ENCODE data around the gene FZD2. TPM values are rescaled to one million over a fixed set of nuclear protein-coding genes. Genes with fewer than 3 reads are reported as not detected.

FZD2 gene
- total RNA-seq, 2 experiments from 2014 or later: 0.30 TPM; not detected in 1

- CTCF ChIA-PET: no interaction called here
- no peaks in the 10 kb centered on the region for H3K4me1 Mint-ChIP-seq
- no peaks in the 10 kb centered on the region for H3K36me3 Mint-ChIP-seq
- no peak for DNase-seq
- ATAC-seq: no peak
- H3K4me3 Mint-ChIP-seq: no peak overlapping the region
- no peaks in the 10 kb centered on the region for H3K9me3 Mint-ChIP-seq (ENCODE audit: low read depth)
- peaks cover 11% of the 10 kb centered on the region for H3K27me3 Mint-ChIP-seq
- H3K27ac Mint-ChIP-seq: no peak overlapping the region
Measured at GRCh38 chr17:44598932-44599297, 41.6 kb downstream of the FZD2 start.

- no peaks in the 10 kb centered on the region for H3K9me3 Mint-ChIP-seq (ENCODE audit: low read depth)
- no peaks in the 10 kb centered on the region for H3K36me3 Mint-ChIP-seq
- H3K27me3 Mint-ChIP-seq: peaks cover 11% of the 10 kb centered on the region
- DNase-seq: no peak
- H3K27ac Mint-ChIP-seq: no peak overlapping the region
- ATAC-seq: no peak
- no peaks in the 10 kb centered on the region for H3K4me1 Mint-ChIP-seq
- CTCF ChIA-PET: no interaction called here
- H3K4me3 Mint-ChIP-seq: no peak overlapping the region
Measured at GRCh38 chr17:44599298-44600175, 42.3 kb downstream of the FZD2 start.

GRCh38 chr17:44601539-44601938 is 44.3 kb downstream of the FZD2 start:
- H3K4me3 Mint-ChIP-seq: no peak overlapping the region
- no peaks in the 10 kb centered on the region for H3K36me3 Mint-ChIP-seq
- CTCF ChIA-PET: interaction anchor here (1.5 kb wide), 1 partner anchor 9 kb away, joined by 4 read pairs; no protein-coding TSS in a partner anchor
- H3K27ac Mint-ChIP-seq: no peak overlapping the region
- no peaks in the 10 kb centered on the region for H3K4me1 Mint-ChIP-seq
- no peak for ATAC-seq
- H3K27me3 Mint-ChIP-seq: peaks cover 11% of the 10 kb centered on the region
- no peak for DNase-seq
- no peaks in the 10 kb centered on the region for H3K9me3 Mint-ChIP-seq (ENCODE audit: low read depth)

GRCh38 chr17:44601973-44602372 is 44.7 kb downstream of the FZD2 start:
- Mint-ChIP-seq H3K9me3 (ENCODE audit: low read depth) (no peaks in the 10 kb centered on the region), H3K36me3 (no peaks in the 10 kb centered on the region), H3K4me3 (no peak overlapping the region), H3K27me3 (peaks cover 11% of the 10 kb centered on the region), H3K4me1 (no peaks in the 10 kb centered on the region), H3K27ac (no peak overlapping the region)
- no peak for DNase-seq
- CTCF ChIA-PET: interaction anchor here (1.5 kb wide), 1 partner anchor 8 kb away, joined by 4 read pairs; no protein-coding TSS in a partner anchor
- ATAC-seq: no peak

- Mint-ChIP-seq H3K4me3 (no peak overlapping the region), H3K9me3 (ENCODE audit: low read depth) (no peaks in the 10 kb centered on the region), H3K4me1 (no peaks in the 10 kb centered on the region), H3K27me3 (peaks cover 11% of the 10 kb centered on the region), H3K36me3 (no peaks in the 10 kb centered on the region), H3K27ac (no peak overlapping the region)
- DNase-seq: no peak
- CTCF ChIA-PET: no interaction called here
- no peak for ATAC-seq
Measured at GRCh38 chr17:44602390-44602789, 45.1 kb downstream of the FZD2 start.

- Mint-ChIP-seq H3K4me3 (no peak overlapping the region), H3K27me3 (peaks cover 9% of the 10 kb centered on the region), H3K27ac (no peak overlapping the region), H3K9me3 (ENCODE audit: low read depth) (no peaks in the 10 kb centered on the region), H3K4me1 (no peaks in the 10 kb centered on the region), H3K36me3 (no peaks in the 10 kb centered on the region)
- CTCF ChIA-PET: no interaction called here
- no peak for DNase-seq
- ATAC-seq: no peak
Measured at GRCh38 chr17:44602970-44603369, 45.7 kb downstream of the FZD2 start.

GRCh38 chr17:44604116-44604761 is 47.0 kb downstream of the FZD2 start:
- Mint-ChIP-seq H3K36me3 (no peaks in the 10 kb centered on the region), H3K4me3 (no peak overlapping the region), H3K27ac (no peak overlapping the region), H3K9me3 (ENCODE audit: low read depth) (no peaks in the 10 kb centered on the region), H3K4me1 (no peaks in the 10 kb centered on the region), H3K27me3 (peaks cover 9% of the 10 kb centered on the region)
- CTCF ChIA-PET: no interaction called here
- ATAC-seq: no peak
- no peak for DNase-seq

GRCh38 chr17:44604768-44605485 is 47.6 kb downstream of the FZD2 start:
- Mint-ChIP-seq H3K9me3 (ENCODE audit: low read depth) (no peaks in the 10 kb centered on the region), H3K36me3 (no peaks in the 10 kb centered on the region), H3K4me1 (no peaks in the 10 kb centered on the region), H3K4me3 (no peak overlapping the region), H3K27me3 (peaks cover 9% of the 10 kb centered on the region), H3K27ac (no peak overlapping the region)
- CTCF ChIA-PET: no interaction called here
- no peak for DNase-seq
- no peak for ATAC-seq

GRCh38 chr17:44606658-44607057 is 49.4 kb downstream of the FZD2 start:
- no peaks in the 10 kb centered on the region for H3K9me3 Mint-ChIP-seq (ENCODE audit: low read depth)
- ATAC-seq (no peak), DNase-seq (no peak)

GRCh38 chr17:44607836-44608690 is 50.8 kb downstream of the FZD2 start:
- H3K36me3 Mint-ChIP-seq: no peaks in the 10 kb centered on the region
- H3K27ac Mint-ChIP-seq: no peak overlapping the region
- H3K4me1 Mint-ChIP-seq: no peaks in the 10 kb centered on the region
- H3K9me3 Mint-ChIP-seq (ENCODE audit: low read depth): no peaks in the 10 kb centered on the region
- ATAC-seq: no peak
- peaks cover 9% of the 10 kb centered on the region for H3K27me3 Mint-ChIP-seq
- CTCF ChIA-PET: no interaction called here
- DNase-seq: no peak
- no peak overlapping the region for H3K4me3 Mint-ChIP-seq

More at GRCh38 chr17:44606658-44607057, 49.4 kb downstream of the FZD2 start:
- H3K36me3 Mint-ChIP-seq: no peaks in the 10 kb centered on the region
- CTCF ChIA-PET: no interaction called here
- no peaks in the 10 kb centered on the region for H3K4me1 Mint-ChIP-seq
- no peak overlapping the region for H3K4me3 Mint-ChIP-seq
- no peak overlapping the region for H3K27ac Mint-ChIP-seq
- H3K27me3 Mint-ChIP-seq: peaks cover 14% of the 10 kb centered on the region

GRCh38 chr17:44608727-44609435 is 51.6 kb downstream of the FZD2 start:
- no peaks in the 10 kb centered on the region for H3K36me3 Mint-ChIP-seq
- no peaks in the 10 kb centered on the region for H3K9me3 Mint-ChIP-seq (ENCODE audit: low read depth)
- ATAC-seq (no peak), DNase-seq (no peak)
- no peak overlapping the region for H3K27ac Mint-ChIP-seq
- no peaks in the 10 kb centered on the region for H3K4me1 Mint-ChIP-seq
- CTCF ChIA-PET: no interaction called here
- peaks cover 9% of the 10 kb centered on the region for H3K27me3 Mint-ChIP-seq
- no peak overlapping the region for H3K4me3 Mint-ChIP-seq

GRCh38 chr17:44610331-44610730 is 53.0 kb downstream of the FZD2 start:
- CTCF ChIA-PET: interaction anchor here (1.2 kb wide), 1 partner anchor 9 kb away, joined by 4 read pairs; no protein-coding TSS in a partner anchor
- Mint-ChIP-seq H3K9me3 (ENCODE audit: low read depth) (no peaks in the 10 kb centered on the region), H3K27ac (no peak overlapping the region), H3K36me3 (no peaks in the 10 kb centered on the region), H3K27me3 (peaks cover 19% of the 10 kb centered on the region), H3K4me3 (no peak overlapping the region), H3K4me1 (no peaks in the 10 kb centered on the region)
- no peak for ATAC-seq
- DNase-seq: no peak

Data from activated CD8-positive, alpha-beta memory T cell treated with anti-CD3 and anti-CD28 coated beads, Interleukin-2, amount 10 ng/mL, durations not matched to agents 7 days and 5 days (primary cell).